ENCODE results near the gene DMGDH.

The DMGDH gene

GRCh38 chr5:78972654-78973428 is 96.6 kb downstream of the DMGDH start:
- peak; percentile 31 to 52 for DNase-seq

- no peak for DNase-seq
Observed at GRCh38 chr5:78971998-78972397, 97.5 kb downstream of the DMGDH start.

DNA sequence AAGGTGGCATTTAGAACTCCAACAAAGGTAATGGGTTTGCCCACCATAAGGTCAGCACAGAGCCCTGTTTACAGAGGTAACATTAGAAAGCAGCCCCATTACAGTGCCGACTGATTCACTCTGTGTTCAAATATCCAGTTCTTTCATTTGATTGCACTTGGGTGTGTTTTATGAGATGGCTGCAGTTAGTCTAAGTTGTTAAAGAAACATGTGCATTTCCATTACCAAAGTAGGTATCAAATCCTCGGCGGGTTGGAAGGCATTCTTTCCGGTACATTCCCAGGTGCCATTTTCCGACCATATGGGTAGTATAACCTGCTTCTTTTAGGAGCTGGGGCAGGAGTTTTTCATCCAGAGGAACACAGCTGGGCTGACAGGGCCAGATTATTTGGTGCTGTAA is 100.7 kb downstream of the DMGDH start:
- no peak for DNase-seq

GRCh38 chr5:78964889-78965288 is 104.6 kb downstream of the DMGDH start:
- DNase-seq, result peak; percentile 60 to 69

- no peak for DNase-seq
Observed at GRCh38 chr5:78961743-78962142, 107.7 kb downstream of the DMGDH start.

DNA sequence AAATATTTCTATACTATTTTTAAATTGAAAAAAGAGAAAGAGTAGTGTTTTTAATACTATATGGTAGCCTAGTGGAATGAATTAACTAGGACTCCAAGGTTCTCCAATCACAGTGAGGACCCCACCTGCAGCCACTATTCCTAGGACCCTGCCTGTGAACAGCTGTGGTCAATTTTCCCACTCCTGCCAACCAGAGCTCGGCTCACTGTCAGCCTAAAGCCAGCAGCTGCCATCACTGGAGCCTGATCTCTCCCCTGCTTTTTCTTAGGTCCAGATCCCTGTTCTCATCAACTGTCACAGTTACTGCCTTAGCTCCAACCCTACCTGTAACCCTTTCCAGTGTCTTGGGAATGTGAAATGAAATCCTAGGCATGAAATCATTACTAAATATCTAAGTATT is 109.7 kb downstream of the DMGDH start:
- DNase-seq, result no peak

- DNase-seq, result no peak
Observed at GRCh38 chr5:78958672-78959445, 110.6 kb downstream of the DMGDH start.

GRCh38 chr5:78956901-78957300 is 112.6 kb downstream of the DMGDH start:
- no peak for DNase-seq

DNA sequence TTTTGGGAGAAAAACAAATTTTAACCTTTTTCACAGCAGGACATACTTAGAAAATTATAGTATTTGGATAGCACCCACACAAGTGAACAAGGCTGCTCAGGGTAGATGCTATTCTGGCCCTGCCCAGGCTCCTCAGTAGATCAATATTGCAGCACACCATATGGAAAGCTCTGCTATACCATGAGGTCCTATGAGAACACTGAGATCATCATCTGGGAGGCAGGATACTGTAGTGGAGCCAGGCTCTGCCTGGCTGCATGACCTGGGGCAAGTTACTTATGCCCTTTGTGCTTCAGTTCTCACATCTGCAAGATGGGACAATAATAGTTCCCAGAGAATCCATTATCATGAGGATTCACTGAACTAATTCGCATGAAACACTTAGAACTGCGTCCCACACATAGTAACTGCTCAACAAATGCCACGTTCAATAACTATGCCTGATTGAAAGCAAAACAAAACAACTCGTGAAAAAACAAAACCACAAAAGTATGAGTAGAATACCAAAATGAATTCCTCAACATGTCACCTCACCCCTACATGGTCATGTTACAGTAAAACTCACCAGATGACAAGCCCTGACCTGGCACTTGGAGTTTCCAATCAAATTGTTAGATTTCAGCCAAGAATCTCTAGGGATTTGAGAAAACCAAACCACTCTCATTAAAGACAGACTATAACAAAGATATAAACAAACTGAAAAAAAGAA is 116.2 kb downstream of the DMGDH start:
- no peak for DNase-seq
